Neuronal stem cell (in vitro differentiated cells): ENCODE data around the gene FES.

Experiments used
- DNase-seq: peaks from one replicate; pipeline ENCODE4 v3.0.0-alpha.2; 2013; ENCODE audit warnings: low spot score
- H2AFZ ChIP-seq: one replicate; pipeline ENCODE4 v1.6.1; 2013; ENCODE audit warnings: mild to moderate bottlenecking, low read length, inconsistent platforms
- H2AK5ac ChIP-seq: 2 replicates; pipeline ENCODE4 v1.6.1; 2013; ENCODE audit warnings: low read depth, mild to moderate bottlenecking, inconsistent platforms, low read length, moderate library complexity, mixed read lengths
- H2BK120ac ChIP-seq: 2 replicates; pipeline ENCODE4 v1.6.1; 2013; ENCODE audit warnings: low read depth, mild to moderate bottlenecking, inconsistent platforms, low read length, moderate library complexity, mixed read lengths
- H2BK12ac ChIP-seq: one replicate; pipeline ENCODE4 v1.6.1; 2013; ENCODE audit warnings: low read length, inconsistent platforms
- H2BK15ac ChIP-seq: 2 replicates; pipeline ENCODE4 v1.6.1; 2013; ENCODE audit warnings: mild to moderate bottlenecking, low read length, inconsistent platforms, mixed read lengths
- H2BK5ac ChIP-seq: one replicate; pipeline ENCODE4 v1.6.1; 2013; ENCODE audit warnings: inconsistent platforms, mild to moderate bottlenecking, low read length, moderate library complexity
- H3K14ac ChIP-seq: one replicate; pipeline ENCODE4 v1.6.1; 2013; ENCODE audit warnings: low read length, inconsistent platforms
- H3K18ac ChIP-seq: 2 replicates; pipeline ENCODE4 v1.6.1; 2013; ENCODE audit warnings: low read length, inconsistent platforms
- H3K23ac ChIP-seq: 2 replicates; pipeline ENCODE4 v1.6.1; 2013; ENCODE audit warnings: low read depth, mild to moderate bottlenecking, mixed read lengths, low read length, inconsistent platforms; ENCODE audit not compliant: poor library complexity
- H3K27ac ChIP-seq: replicated peaks from 3 replicates; pipeline ENCODE4 v1.5.1; 2013; ENCODE audit warnings: low read length, inconsistent platforms
- H3K27me3 ChIP-seq, 3 experiments: 2 replicates each; pipeline ENCODE4 v1.6.1; 2013; ENCODE audit warnings: low read length in 3 of 3, mild to moderate bottlenecking in 2 of 3, inconsistent platforms in 1 of 3, low read depth in 1 of 3, mixed read lengths in 1 of 3, moderate library complexity in 1 of 3; ENCODE audit not compliant: control insufficient read depth in 3 of 3, insufficient read depth in 3 of 3
- H3K36me3 ChIP-seq, 2 donors: replicated peaks in 1 of 2; 2 replicates each; pipeline ENCODE4 v1.6.1; 2013; ENCODE audit warnings: low read length in 2 of 2; ENCODE audit not compliant: control insufficient read depth in 2 of 2, insufficient read depth in 2 of 2
- H3K4ac ChIP-seq: 2 replicates; pipeline ENCODE4 v1.6.1; 2013; ENCODE audit warnings: inconsistent platforms, mild to moderate bottlenecking, low read length, moderate library complexity
- H3K4me1 ChIP-seq, 2 donors: 1 replicate in 1 of 2; 2 replicates in 1 of 2; pipeline ENCODE4 v1.6.1; 2013; ENCODE audit warnings: low read length in 2 of 2, low read depth in 1 of 2; ENCODE audit not compliant: control insufficient read depth in 2 of 2, insufficient read depth in 1 of 2
- H3K4me2 ChIP-seq: one replicate; pipeline ENCODE4 v1.6.1; 2013; ENCODE audit warnings: mild to moderate bottlenecking, low read length, inconsistent platforms; ENCODE audit not compliant: insufficient read depth, poor library complexity, severe bottlenecking
- H3K4me3 ChIP-seq, 2 donors: 2 replicates each; pipeline ENCODE4 v1.5.1; 2013; ENCODE audit warnings: low read length in 2 of 2, mild to moderate bottlenecking in 2 of 2, inconsistent platforms in 1 of 2, moderate library complexity in 1 of 2
- H3K79me1 ChIP-seq: one replicate; pipeline ENCODE4 v1.6.1; 2013; ENCODE audit warnings: low read depth, mild to moderate bottlenecking, inconsistent platforms, low read length, moderate library complexity
- H3K9ac ChIP-seq: one replicate; pipeline ENCODE4 v1.6.1; 2013; ENCODE audit warnings: mild to moderate bottlenecking, low read depth, low read length, inconsistent platforms; ENCODE audit not compliant: poor library complexity
- H3K9me3 ChIP-seq, 2 donors: replicated peaks in 1 of 2; 2 replicates each; pipeline versions ENCODE3 to v1.6.1; 2013; ENCODE audit warnings: low read length in 2 of 2, mild to moderate bottlenecking in 2 of 2, inconsistent platforms in 1 of 2, low read depth in 1 of 2, mixed read lengths in 1 of 2, moderate library complexity in 1 of 2; ENCODE audit not compliant: control insufficient read depth in 2 of 2, insufficient read depth in 1 of 2
- H4K8ac ChIP-seq: one replicate; pipeline ENCODE4 v1.6.1; 2013; ENCODE audit warnings: low read depth, mild to moderate bottlenecking, inconsistent platforms, low read length, moderate library complexity
- H4K91ac ChIP-seq: one replicate; pipeline ENCODE4 v1.6.1; 2013; ENCODE audit warnings: low read length, low read depth, mild to moderate bottlenecking, inconsistent platforms; ENCODE audit not compliant: poor library complexity
- WGBS, 2 donors: extraction: QIAGEN DNeasy Blood & Tissue Kit; methylation state at CpG; one replicate each; pipeline ENCODE4 v1.1.7; 2013; ENCODE audit warnings: missing lambda C conversion rate in 2 of 2, mixed read lengths in 1 of 2; ENCODE audit not compliant: insufficient read length in 2 of 2, insufficient replicate concordance in 1 of 2; ENCODE audit errors: extremely low coverage in 2 of 2; 5-methylcytosine and 5-hydroxymethylcytosine counted together

FES gene

DNA sequence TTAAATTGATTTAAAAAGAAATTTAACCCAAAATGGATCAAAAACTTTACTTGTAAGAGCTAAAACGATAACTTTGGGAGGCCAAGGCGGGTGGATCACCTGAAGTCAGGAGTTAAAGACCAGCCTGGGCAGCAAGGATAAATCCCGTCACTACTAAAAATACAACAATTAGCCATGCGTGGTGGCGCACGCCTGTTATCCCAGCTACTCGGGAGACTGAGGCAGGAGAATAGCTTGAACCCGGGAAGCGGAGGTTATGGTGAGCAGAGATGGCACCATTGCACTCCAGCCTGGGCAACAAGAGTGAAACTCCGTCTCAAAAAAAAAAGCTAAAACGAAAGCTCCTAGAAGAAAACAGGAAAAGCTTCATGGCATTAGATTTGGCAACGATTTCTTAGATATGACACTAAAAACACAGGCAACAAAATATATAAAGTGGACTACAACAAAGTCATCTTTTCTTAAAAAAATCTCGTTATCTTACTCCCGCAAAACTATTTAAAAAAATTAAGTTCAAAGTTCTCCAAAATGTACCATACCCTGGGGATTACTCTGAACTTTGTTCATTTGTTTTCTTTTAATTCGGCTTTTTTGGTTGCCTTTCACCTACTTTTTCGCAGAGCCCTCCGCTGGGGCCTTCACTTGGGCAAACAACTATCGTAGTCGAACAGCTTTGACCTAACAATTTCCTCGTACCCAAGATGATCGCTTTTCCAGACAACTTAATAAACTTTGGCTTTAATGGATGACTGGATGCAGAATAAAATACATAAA lies 45.1 kb downstream of the FES start:
- no peaks in the 10 kb centered on the region for H3K79me1 ChIP-seq
- no peak overlapping the region for H3K4me3 ChIP-seq
- no peak overlapping the region for H3K23ac ChIP-seq
- H3K14ac ChIP-seq, result no peak overlapping the region
- H3K9me3 ChIP-seq, result no peaks in the 10 kb centered on the region
- H3K27me3 ChIP-seq, result peaks cover 0 to 5% (median 4%) of the 10 kb centered on the region in 3 experiments
- H2BK12ac ChIP-seq, result no peak overlapping the region
- peaks cover 4 to 6% of the 10 kb centered on the region in 2 donors for H3K4me1 ChIP-seq
- H2BK120ac ChIP-seq, result no peak overlapping the region
- H3K4me2 ChIP-seq, result no peak overlapping the region
- H2BK5ac ChIP-seq, result peak overlapping the region; percentile 19
- no peak overlapping the region for H2AK5ac ChIP-seq
- H2BK15ac ChIP-seq, result no peak overlapping the region
- H3K4ac ChIP-seq, result no peak overlapping the region
- no peaks in the 10 kb centered on the region for H3K36me3 ChIP-seq
- no peak for DNase-seq
- H3K18ac ChIP-seq, result no peak overlapping the region
- no peak overlapping the region for H3K27ac ChIP-seq
- no peak overlapping the region for H3K9ac ChIP-seq
- H2AFZ ChIP-seq, result no peak overlapping the region
- WGBS, 2 donors, result 100% methylated on average over 2 of the region's 21 CpGs; no CpG with 5 or more reads in 1 of the 2 donors
- no peak overlapping the region for H4K8ac ChIP-seq
- H4K91ac ChIP-seq, result no peak overlapping the region

DNA sequence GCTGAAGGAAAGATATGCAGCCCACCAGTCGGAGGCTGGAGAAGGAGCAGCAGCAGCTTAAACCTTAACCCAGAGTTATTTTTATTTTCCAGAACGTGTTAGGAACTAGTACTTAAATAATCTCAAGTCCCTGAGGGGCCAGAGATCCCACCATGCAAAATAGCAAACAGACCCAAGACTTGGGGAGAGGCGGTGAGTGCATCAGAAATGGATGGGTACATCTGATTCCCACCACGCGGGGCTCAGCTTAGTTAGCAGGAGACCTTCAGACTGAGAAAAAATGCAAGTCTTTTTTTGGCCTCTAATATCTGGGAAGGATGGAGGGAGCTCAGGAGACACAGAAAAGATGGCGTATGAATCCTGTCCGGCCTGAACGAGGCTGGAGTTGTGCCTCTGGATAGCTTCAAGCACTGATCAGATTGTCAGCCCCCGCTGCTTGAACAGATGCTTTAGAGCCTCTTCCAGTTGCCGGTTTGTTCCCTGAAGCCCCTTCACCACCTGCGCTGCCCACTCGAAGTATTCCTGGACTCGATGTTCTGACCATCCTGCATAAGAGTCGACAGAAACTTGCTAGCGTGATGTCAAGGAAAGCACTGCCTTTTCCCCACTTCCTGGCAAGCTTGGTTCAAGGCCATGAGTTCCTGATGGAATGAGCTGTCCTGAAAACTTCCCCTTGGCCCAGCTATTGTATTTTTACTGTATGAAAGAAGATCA lies 46.7 kb downstream of the FES start:
- Histone ChIP-seq H3K23ac (no peak overlapping the region), H2BK12ac (no peak overlapping the region), H3K9ac (no peak overlapping the region), H3K18ac (no peak overlapping the region), H3K14ac (no peak overlapping the region), H4K8ac (no peak overlapping the region), H2BK15ac (no peak overlapping the region), H3K4ac (no peak overlapping the region), H2AFZ (no peak overlapping the region), H3K4me1 (peaks cover 9 to 12% of the 10 kb centered on the region in 2 donors), H3K4me3 (peak overlapping the region in 1 of 2 donors; percentile 61), H3K4me2 (no peak overlapping the region), H3K9me3 (no peaks in the 10 kb centered on the region), H2AK5ac (no peak overlapping the region), H3K79me1 (no peaks in the 10 kb centered on the region), H3K27me3 (peaks cover 0 to 5% (median 4%) of the 10 kb centered on the region in 3 experiments), H3K27ac (no peak overlapping the region), H3K36me3 (no peaks in the 10 kb centered on the region), H2BK5ac (no peak overlapping the region), H2BK120ac (no peak overlapping the region), H4K91ac (no peak overlapping the region)
- no peak for DNase-seq
- no CpG with 5 or more reads among the region's 15 CpGs for WGBS, 2 donors

DNA sequence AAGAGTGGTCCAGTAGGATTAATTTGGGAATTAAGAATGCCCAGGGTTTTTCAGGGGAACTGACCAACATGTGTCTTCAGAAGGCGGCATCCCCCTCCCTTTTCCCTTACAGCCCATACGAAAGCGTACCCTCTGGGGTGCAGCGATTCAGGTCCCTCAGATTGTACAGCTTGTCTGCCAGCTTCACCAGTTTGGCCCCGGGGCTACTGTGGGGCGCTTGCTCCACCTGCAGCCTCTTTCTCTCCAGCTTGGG lies 47.2 kb downstream of the FES start:
- H3K9me3 ChIP-seq, result no peaks in the 10 kb centered on the region
- no peak overlapping the region for H3K14ac ChIP-seq
- DNase-seq, result no peak
- H3K23ac ChIP-seq, result peak overlapping the region; percentile 60
- H4K91ac ChIP-seq, result no peak overlapping the region
- no peak overlapping the region for H2BK5ac ChIP-seq
- no peak overlapping the region for H4K8ac ChIP-seq
- H3K18ac ChIP-seq, result no peak overlapping the region
- no CpG with 5 or more reads among the region's 6 CpGs for WGBS, 2 donors
- no peak overlapping the region for H3K27ac ChIP-seq
- no peak overlapping the region for H2AK5ac ChIP-seq
- H3K4me2 ChIP-seq, result peak overlapping the region; percentile 99
- no peak overlapping the region for H2BK15ac ChIP-seq
- H3K79me1 ChIP-seq, result no peaks in the 10 kb centered on the region
- no peak overlapping the region for H2BK12ac ChIP-seq
- peak overlapping the region in 1 of 2 donors; percentile 61 for H3K4me3 ChIP-seq
- peak overlapping the region; percentile 86 for H2AFZ ChIP-seq
- H3K27me3 ChIP-seq, result peaks cover 0 to 5% (median 4%) of the 10 kb centered on the region in 3 experiments
- peaks cover 0 to 4% of the 10 kb centered on the region in 2 donors for H3K36me3 ChIP-seq
- H3K9ac ChIP-seq, result no peak overlapping the region
- peak overlapping the region; percentile 68 for H2BK120ac ChIP-seq
- H3K4me1 ChIP-seq, result peaks cover 14 to 15% of the 10 kb centered on the region in 2 donors
- H3K4ac ChIP-seq, result no peak overlapping the region
